H1 (cell line): Measurements from ENCODE around the gene RNF20. TPM values are rescaled to one million over a fixed set of nuclear protein-coding genes. Genes with fewer than 3 reads are reported as not detected.

Source experiments
- CTCF ChIA-PET: fragments of 300-600 bp; sonication (Branson Sonifier 250); formaldehyde crosslinking; loops from one replicate; lab custom pipeline; 2021; ENCODE audit not compliant: partially characterized antibody; lab: Charles Lee
- POLR2A ChIA-PET: fragments of 300-600 bp; sonication (Branson Sonifier 250); formaldehyde crosslinking; loops from one replicate; lab custom pipeline; 2021; ENCODE audit warnings: inconsistent platforms; ENCODE audit not compliant: partially characterized antibody; lab: Charles Lee
- DNase-seq, 2 experiments: peaks; one replicate each; pipeline versions ENCODE4 v3.0.0 to v3.0.0-alpha.2; 2010 to 2022; ENCODE audit warnings: low spot score in 2 of 2, low read depth in 1 of 2, mixed read lengths in 1 of 2
- FAIRE-seq: peaks from 2 replicates; lab custom pipeline; 2011; peaks lifted over from hg19 to GRCh38; lab: Jason Lieb, UNC
- H2AFZ ChIP-seq: 2 replicates; pipeline ENCODE4 v1.8.1; 2012; ENCODE audit warnings: low read length, inconsistent platforms
- H2AK5ac ChIP-seq: 2 replicates; pipeline ENCODE4 v1.6.1; 2013; ENCODE audit warnings: low read depth, low read length
- H2BK120ac ChIP-seq: replicated peaks from 2 replicates; pipeline ENCODE3; 2013; ENCODE audit warnings: low read depth, low read length, inconsistent platforms
- H2BK12ac ChIP-seq: 2 replicates; pipeline ENCODE4 v1.6.1; 2013; ENCODE audit warnings: low read depth, low read length
- H2BK15ac ChIP-seq: 2 replicates; pipeline ENCODE4 v1.6.1; 2013; ENCODE audit warnings: low read length
- H2BK20ac ChIP-seq: 2 replicates; pipeline ENCODE4 v1.6.1; 2013; ENCODE audit warnings: low read length
- H2BK5ac ChIP-seq: 2 replicates; pipeline ENCODE4 v1.6.1; 2013; ENCODE audit warnings: low read depth, low read length
- H3K14ac ChIP-seq: 2 replicates; pipeline ENCODE4 v1.6.1; 2013; ENCODE audit warnings: inconsistent platforms; ENCODE audit not compliant: insufficient read length
- H3K18ac ChIP-seq: 2 replicates; pipeline ENCODE4 v1.6.1; 2013; ENCODE audit warnings: low read length; ENCODE audit errors: extremely low read depth
- H3K23ac ChIP-seq: 2 replicates; pipeline ENCODE4 v1.6.1; 2013; ENCODE audit warnings: inconsistent platforms; ENCODE audit not compliant: insufficient read length
- H3K23me2 ChIP-seq: 2 replicates; pipeline ENCODE4 v1.6.1; 2013; ENCODE audit warnings: low read depth, low read length
- H3K27ac ChIP-seq: 2 replicates; pipeline ENCODE4 v1.6.1; 2011; ENCODE audit warnings: low read depth, low read length, inconsistent platforms
- H3K27me3 ChIP-seq, 4 experiments: replicated peaks in 1 of 4; 1 replicate in 1 of 4; 2 replicates in 3 of 4; pipeline versions ENCODE4 v1.6.1 to v1.8.1; 2011 to 2013; ENCODE audit warnings: low read length in 3 of 4, mild to moderate bottlenecking in 3 of 4, inconsistent platforms in 2 of 4, mixed read lengths in 2 of 4, moderate library complexity in 1 of 4; ENCODE audit not compliant: control insufficient read depth in 3 of 4, insufficient read depth in 3 of 4; ENCODE audit errors: extremely low read depth in 1 of 4
- H3K36me3 ChIP-seq, 4 experiments: 2 replicates each; pipeline versions ENCODE4 v1.6.1 to v1.8.1; 2011 to 2013; ENCODE audit warnings: mild to moderate bottlenecking in 4 of 4, low read length in 3 of 4, moderate library complexity in 2 of 4, control low read depth in 1 of 4, inconsistent platforms in 1 of 4; ENCODE audit not compliant: insufficient read depth in 4 of 4, control insufficient read depth in 2 of 4
- H3K4ac ChIP-seq: replicated peaks from 2 replicates; pipeline ENCODE3; 2013; ENCODE audit warnings: low read length, low read depth, mixed read lengths, inconsistent platforms; ENCODE audit not compliant: insufficient read length
- H3K4me1 ChIP-seq, 4 experiments: replicated peaks in 1 of 4; 1 replicate in 1 of 4; 2 replicates in 3 of 4; pipeline versions ENCODE4 v1.6.1 to v1.8.1; 2011 to 2013; ENCODE audit warnings: low read length in 3 of 4, inconsistent platforms in 2 of 4, mixed read lengths in 1 of 4; ENCODE audit not compliant: insufficient read depth in 4 of 4, control insufficient read depth in 3 of 4
- H3K4me2 ChIP-seq, 2 experiments: 2 replicates each; pipeline versions ENCODE4 v1.6.1 to v1.8.1; 2011 to 2013; ENCODE audit warnings: low read depth in 2 of 2, low read length in 2 of 2, control low read depth in 1 of 2, inconsistent platforms in 1 of 2, mild to moderate bottlenecking in 1 of 2; ENCODE audit not compliant: insufficient read depth in 1 of 2
- H3K4me3 ChIP-seq, 4 experiments: fragments of 200-600, 300-600 bp in 1 of 4; sonication (generic), shearing (Covaris generic), sonication (Bioruptor Twin) in 1 of 4; 2 replicates each; pipeline versions ENCODE4 v1.5.1 to v1.8.1; 2011 to 2016; ENCODE audit warnings: low read length in 4 of 4, low read depth in 3 of 4, control low read depth in 2 of 4, inconsistent platforms in 2 of 4, mild to moderate bottlenecking in 2 of 4, mixed read lengths in 1 of 4, moderate library complexity in 1 of 4; ENCODE audit not compliant: insufficient read depth in 2 of 4; ENCODE audit errors: extremely low read depth in 1 of 4
- H3K56ac ChIP-seq: replicated peaks from 2 replicates; pipeline ENCODE3; 2013; ENCODE audit warnings: low read depth, mild to moderate bottlenecking, mixed read lengths, low read length, inconsistent platforms; ENCODE audit not compliant: insufficient read length
- H3K79me1 ChIP-seq: 2 replicates; pipeline ENCODE4 v1.6.1; 2013; ENCODE audit warnings: low read depth, low read length, control low read depth
- H3K79me2 ChIP-seq, 2 experiments: 2 replicates each; pipeline versions ENCODE4 v1.6.1 to v1.8.1; 2012 to 2013; ENCODE audit warnings: low read length in 2 of 2, mild to moderate bottlenecking in 2 of 2, inconsistent platforms in 1 of 2; ENCODE audit not compliant: insufficient read depth in 2 of 2, control insufficient read depth in 1 of 2
- H3K9ac ChIP-seq, 4 experiments: replicated peaks in 1 of 4; 1 replicate in 1 of 4; 2 replicates in 3 of 4; pipeline versions ENCODE4 v1.6.1 to v1.8.1; 2011 to 2013; ENCODE audit warnings: low read depth in 3 of 4, low read length in 3 of 4, control low read depth in 2 of 4, mild to moderate bottlenecking in 2 of 4, moderate library complexity in 2 of 4, inconsistent platforms in 1 of 4; ENCODE audit errors: extremely low read depth in 1 of 4
- H3K9me3 ChIP-seq, 2 experiments: 2 replicates each; pipeline versions ENCODE4 v1.6.1 to v1.8.1; 2012 to 2013; ENCODE audit warnings: mild to moderate bottlenecking in 2 of 2, moderate library complexity in 2 of 2, control low read depth in 1 of 2, inconsistent platforms in 1 of 2, low read depth in 1 of 2, low read length in 1 of 2, mixed read lengths in 1 of 2; ENCODE audit not compliant: insufficient read depth in 2 of 2
- H4K20me1 ChIP-seq, 2 experiments: replicated peaks in 1 of 2; 2 replicates each; pipeline versions ENCODE3 to v1.8.1; 2011 to 2013; ENCODE audit warnings: inconsistent platforms in 2 of 2, low read length in 2 of 2, mild to moderate bottlenecking in 1 of 2; ENCODE audit not compliant: insufficient read depth in 2 of 2, control insufficient read depth in 1 of 2
- H4K5ac ChIP-seq: 2 replicates; pipeline ENCODE4 v1.6.1; 2013; ENCODE audit warnings: low read length, low read depth, mixed read lengths, inconsistent platforms; ENCODE audit not compliant: insufficient read length
- H4K8ac ChIP-seq: 2 replicates; pipeline ENCODE4 v1.8.0; 2013; ENCODE audit warnings: mild to moderate bottlenecking, moderate library complexity, low read length, inconsistent platforms; ENCODE audit not compliant: insufficient read depth; ENCODE audit errors: extremely low read depth
- H4K91ac ChIP-seq: replicated peaks from 2 replicates; pipeline ENCODE3; 2013; ENCODE audit warnings: low read length, mixed read lengths, inconsistent platforms; ENCODE audit not compliant: insufficient read length
- CHD2 ChIP-seq: IDR thresholded peaks from 2 replicates; pipeline ENCODE4 v1.6.1; 2012; ENCODE audit warnings: low read length, improper control_type of control experiment
- EGR1 ChIP-seq: IDR thresholded peaks from 2 replicates; pipeline ENCODE4 v1.6.1; 2011; ENCODE audit warnings: low read depth, low read length, borderline replicate concordance
- EP300 ChIP-seq, 2 experiments: IDR thresholded peaks; 1 replicate in 1 of 2; 2 replicates in 1 of 2; pipeline ENCODE4 v1.6.1; 2011 to 2012; ENCODE audit warnings: low read depth in 2 of 2, low read length in 2 of 2, mild to moderate bottlenecking in 2 of 2, borderline replicate concordance in 1 of 2, inconsistent platforms in 1 of 2, moderate library complexity in 1 of 2
- JUN ChIP-seq: IDR thresholded peaks from 2 replicates; pipeline ENCODE4 v1.6.1; 2011; ENCODE audit warnings: low read depth, mild to moderate bottlenecking, improper control_type of control experiment, low read length
- JUND ChIP-seq: IDR thresholded peaks from 2 replicates; pipeline ENCODE4 v1.6.1; 2011; ENCODE audit warnings: mild to moderate bottlenecking, improper control_type of control experiment, low read length
- KDM5A ChIP-seq: fragments of 200-600 bp; IDR thresholded peaks from 2 replicates; pipeline ENCODE4 v1.7.1; 2012; ENCODE audit warnings: mild to moderate bottlenecking, low read length, inconsistent platforms, mixed read lengths
- MAFK ChIP-seq: IDR thresholded peaks from 2 replicates; pipeline ENCODE4 v1.6.1; 2012; ENCODE audit warnings: low read depth, mild to moderate bottlenecking, improper control_type of control experiment, low read length
- POLR2A ChIP-seq, 2 experiments: IDR thresholded peaks; 1 replicate in 1 of 2; 2 replicates in 1 of 2; pipeline ENCODE4 v1.6.1; 2011; ENCODE audit warnings: low read depth in 2 of 2, low read length in 2 of 2, mild to moderate bottlenecking in 2 of 2; ENCODE audit errors: control extremely low read depth in 1 of 2
- SIN3A ChIP-seq, 2 experiments: IDR thresholded peaks in 1 of 2; conservative IDR thresholded peaks in 1 of 2; 2 replicates each; pipeline ENCODE4 v1.6.1; 2011 to 2012; ENCODE audit warnings: low read length in 2 of 2, improper control_type of control experiment in 1 of 2, low read depth in 1 of 2, mild to moderate bottlenecking in 1 of 2
- TCF12 ChIP-seq: IDR thresholded peaks from 2 replicates; pipeline ENCODE4 v1.6.1; 2011; ENCODE audit warnings: low read depth, mild to moderate bottlenecking, low read length
- polyA plus RNA-seq, 7 experiments: library from polyadenylated mRNA; depleted of rRNA in 3 of 7; stranded (reverse) in 5 of 7; unstranded in 2 of 7; fragments of >200 nt in 5 of 7; fragments of 200-250 nt in 2 of 7; gene quantifications; 1 replicate in 5 of 7; 2 replicates in 1 of 7; 4 replicates in 1 of 7; pipeline versions ENCODE4 v1.2.1 to v1.2.3, GENCODE V29; 2011 to 2013; ENCODE audit warnings: missing spikeins in 2 of 7, mixed read lengths in 2 of 7
- total RNA-seq: library from RNA; stranded (reverse); fragmentation: NEBNext Ultra II Directional; extraction: Animal tissue kit (Norgen Biotek cat#: 25700); gene quantifications from 2 replicates; pipeline ENCODE4 v1.2.1, GENCODE V29; 2021

Gene RNF20
- total and polyA plus RNA-seq, 2 of the 8 experiments (the other 6 are each of a cell fraction or from before 2014, with no cell fraction given) = 9.4 to 65.2 TPM

DNA sequence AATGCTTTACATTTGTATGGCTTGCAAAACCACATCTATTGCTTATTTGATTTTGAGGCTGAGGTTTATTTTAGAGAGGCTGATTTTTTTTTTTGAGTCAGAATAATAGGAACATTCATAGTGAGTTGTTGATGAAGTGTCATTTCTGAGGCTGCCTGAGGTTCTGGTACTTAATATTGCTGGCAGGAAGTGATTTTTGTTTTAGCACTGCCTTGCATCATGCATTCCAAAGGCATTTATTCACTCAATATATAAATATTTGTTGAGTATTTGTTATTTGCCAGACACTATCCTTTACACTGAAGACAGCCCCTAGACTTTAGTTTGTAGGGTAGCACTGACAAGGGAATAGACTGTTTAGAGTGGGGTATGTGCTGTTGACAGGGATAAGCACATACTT lies 2.7 kb downstream of the RNF20 start:
- H2BK15ac ChIP-seq = no peak overlapping the region
- no peaks in the 10 kb centered on the region for H3K79me1 ChIP-seq
- no peak overlapping the region for H4K91ac ChIP-seq
- no peak overlapping the region for H2BK12ac ChIP-seq
- DNase-seq (no peak), FAIRE-seq (no peak)
- TF ChIP-seq MAFK (no peak), JUN (no peak), EP300 (IDR thresholded peaks at IDR 0.05; ENCODE audit: borderline replicate concordance in 1 of 2, low read depth in 2 of 2, low read length in 2 of 2) (no peak), POLR2A (IDR thresholded peaks at IDR 0.05; ENCODE audit: control extremely low read depth in 1 of 2, low read depth in 2 of 2, low read length in 2 of 2) (no peak), TCF12 (no peak), SIN3A (conservative IDR thresholded peaks at IDR 0.05 in 1 of 2, IDR thresholded peaks at IDR 0.05 in 1 of 2; ENCODE audit: low read depth in 1 of 2, low read length in 2 of 2) (no peak), CHD2 (no peak), JUND (no peak), EGR1 (no peak), KDM5A (no peak)
- peaks cover 2 to 18% of the 10 kb centered on the region in 2 experiments for H4K20me1 ChIP-seq
- no peak overlapping the region for H2BK120ac ChIP-seq
- no peak overlapping the region for H4K8ac ChIP-seq
- no peak overlapping the region for H4K5ac ChIP-seq
- H3K18ac ChIP-seq = no peak overlapping the region
- no peak overlapping the region for H3K4me3 ChIP-seq
- no peaks in the 10 kb centered on the region for H3K27me3 ChIP-seq
- ChIA-PET CTCF (interaction anchor here (0.9 to 26.1 kb wide), 4 partner anchors 28 to 87 kb away, joined by 3 to 447 read pairs (median 6); no protein-coding TSS in a partner anchor), POLR2A (interaction anchor here (1.4 kb wide), 1 partner anchor 11 kb away, joined by 3 read pairs; no protein-coding TSS in a partner anchor)
- H3K14ac ChIP-seq = no peak overlapping the region
- H2AK5ac ChIP-seq = no peak overlapping the region
- no peak overlapping the region for H2BK20ac ChIP-seq
- H3K4ac ChIP-seq = no peak overlapping the region
- H3K4me2 ChIP-seq = no peak overlapping the region
- H3K4me1 ChIP-seq = no peaks in the 10 kb centered on the region
- peaks cover 0 to 37% (median 21%) of the 10 kb centered on the region in 4 experiments; a peak in 6 of 8 replicates for H3K36me3 ChIP-seq
- H3K9me3 ChIP-seq = no peaks in the 10 kb centered on the region
- H3K23ac ChIP-seq = no peak overlapping the region
- H2BK5ac ChIP-seq = no peak overlapping the region
- H3K79me2 ChIP-seq = peaks cover 0 to 43% of the 10 kb centered on the region in 2 experiments; a peak in 3 of 4 replicates
- no peak overlapping the region for H3K9ac ChIP-seq
- H3K56ac ChIP-seq = no peak overlapping the region
- H3K27ac ChIP-seq = no peak overlapping the region
- no peak overlapping the region for H2AFZ ChIP-seq
- H3K23me2 ChIP-seq = peaks cover 4% of the 10 kb centered on the region; the same call in 1 of the 2 replicates
